Ovary (tissue), 3 donors: ENCODE results near the gene FANK1.

ENCODE experiments used
- CTCF ChIP-seq, 3 donors: fragments of 450-650 bp in 2 of 3; fragments of 200-600 bp in 1 of 3; IDR thresholded peaks; one replicate each; pipeline versions ENCODE4 v1.5.1 to v1.8.0; 2016 to 2022; ENCODE audit warnings: antibody characterized with exemption in 3 of 3, mild to moderate bottlenecking in 1 of 3
- POLR2A ChIP-seq: fragments of 450-650 bp; IDR thresholded peaks from one replicate; pipeline ENCODE4 v1.6.1; 2017; ENCODE audit warnings: antibody characterized with exemption, mild to moderate bottlenecking, moderate library complexity
- donor health status: DM: no; HTN: no; CAD: no.

- no peak for TF ChIP-seq CTCF (IDR thresholded peaks at IDR 0.05)
- TF ChIP-seq POLR2A = no peak
These were observed 117.9 kb downstream of the FANK1 start for GRCh38 chr10:126014309-126014708.
